Esophagus muscularis mucosa (tissue), 4 donors: ENCODE measurements around the gene TXK. TPM values are rescaled to one million over a fixed set of nuclear protein-coding genes. Genes with fewer than 3 reads are reported as not detected.

Experiments used
- DNase-seq: peaks from one replicate; pipeline ENCODE4 v3.0.0-alpha.2; 2017; ENCODE audit errors: extremely low spot score
- H3K27ac ChIP-seq, 4 donors: fragments of 200-600 bp; sonication (generic); replicated peaks in 1 of 4; 1 replicate in 3 of 4; 2 replicates in 1 of 4; pipeline ENCODE4 v1.5.1; 2016 to 2019; ENCODE audit warnings: mild to moderate bottlenecking in 1 of 4
- H3K27me3 ChIP-seq, 4 donors: fragments of 200-600 bp; sonication (generic); one replicate each; pipeline versions ENCODE4 v1.5.1 to v1.6.0; 2016 to 2019
- H3K36me3 ChIP-seq, 4 donors: fragments of 200-600 bp; sonication (generic); one replicate each; pipeline ENCODE4 v1.5.1; 2016 to 2019
- H3K4me1 ChIP-seq, 4 donors: fragments of 200-600 bp; sonication (generic); one replicate each; pipeline ENCODE4 v1.5.1; 2016 to 2019
- H3K4me3 ChIP-seq, 4 donors: fragments of 200-600 bp; sonication (generic); 1 replicate in 2 of 4; 2 replicates in 2 of 4; pipeline ENCODE4 v1.5.1; 2016 to 2019; ENCODE audit warnings: mild to moderate bottlenecking in 4 of 4, moderate library complexity in 1 of 4
- H3K9me3 ChIP-seq, 4 donors: fragments of 200-600 bp; sonication (generic); 1 replicate in 3 of 4; 2 replicates in 1 of 4; pipeline ENCODE4 v1.5.1; 2016 to 2019
- EP300 ChIP-seq: sonication (generic); formaldehyde crosslinking; IDR thresholded peaks from one replicate; pipeline ENCODE4 v1.6.1; 2017; ENCODE audit warnings: antibody characterized with exemption
- POLR2A ChIP-seq: fragments of 450-650 bp; IDR thresholded peaks from one replicate; pipeline ENCODE4 v1.6.1; 2017; ENCODE audit warnings: antibody characterized with exemption, moderate library complexity, mild to moderate bottlenecking, low read depth
- POLR2AphosphoS5 ChIP-seq, 2 donors: sonication (generic); formaldehyde crosslinking; IDR thresholded peaks; one replicate each; pipeline ENCODE4 v1.6.1; 2017; ENCODE audit warnings: antibody characterized with exemption in 2 of 2
- WGBS: methylation state at CpG from one replicate; pipeline ENCODE4 v1.1.5; 2018; 5-methylcytosine and 5-hydroxymethylcytosine counted together
- intact Hi-C: fragments of 100-400 bp; cut with DNase I; formaldehyde crosslinking; loops from one replicate; pipeline ENCODE4 v1.15.1; 2023
- total RNA-seq, 4 donors: library from RNA; depleted of rRNA; stranded (reverse); fragments of >200 nt; gene quantifications; one replicate each; pipeline versions ENCODE4 v1.1.0 to v1.2.1, GENCODE V29; 2016
- TF ChIP-seq, protein P1 (sequence below), 3 experiments: fragments of 200-600 bp in 2 of 3; fragments of 450-650 bp in 1 of 3; sonication (generic) in 2 of 3; IDR thresholded peaks; one replicate each; pipeline ENCODE4 v1.5.1; 2017 to 2019; ENCODE audit warnings: antibody characterized with exemption in 3 of 3, mild to moderate bottlenecking in 2 of 3, moderate library complexity in 1 of 3

Gene TXK
- total RNA-seq, 4 donors from 2014 or later, result 0.92 to 2.1 (median 1.1) TPM

DNA sequence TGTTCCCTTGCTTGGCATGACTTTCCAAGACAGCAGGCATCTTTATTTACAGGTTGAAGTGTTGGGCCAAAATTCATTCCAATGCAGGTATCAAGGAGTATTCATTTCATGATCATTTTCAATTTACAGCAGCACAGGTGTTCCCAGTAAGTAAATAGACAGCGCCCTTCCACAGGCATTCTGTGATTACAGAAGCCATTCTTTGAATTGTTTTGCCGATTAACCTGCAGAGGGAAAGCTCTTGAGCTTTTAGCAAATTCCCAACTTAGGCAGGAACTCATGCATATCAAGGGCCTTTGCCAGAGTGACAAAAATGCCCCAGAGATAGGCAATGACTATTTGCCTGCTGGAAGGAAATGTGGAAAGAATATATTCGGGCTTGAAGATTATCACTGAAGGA is 6.8 kb downstream of the TXK start:
- H3K4me3 ChIP-seq, result no peak overlapping the region
- peaks cover 12 to 16% (median 13%) of the 10 kb centered on the region in 4 donors for H3K4me1 ChIP-seq
- H3K27me3 ChIP-seq, result peaks cover 0 to 7% (median 0%) of the 10 kb centered on the region in 4 donors
- H3K36me3 ChIP-seq, result no peaks in the 10 kb centered on the region
- H3K9me3 ChIP-seq, result no peaks in the 10 kb centered on the region
- intact Hi-C loops, result no loop called here
- 51% methylated on average over 3 of the region's 3 CpGs for WGBS
- no peak for TF ChIP-seq POLR2A
- TF ChIP-seq, protein P1, sequence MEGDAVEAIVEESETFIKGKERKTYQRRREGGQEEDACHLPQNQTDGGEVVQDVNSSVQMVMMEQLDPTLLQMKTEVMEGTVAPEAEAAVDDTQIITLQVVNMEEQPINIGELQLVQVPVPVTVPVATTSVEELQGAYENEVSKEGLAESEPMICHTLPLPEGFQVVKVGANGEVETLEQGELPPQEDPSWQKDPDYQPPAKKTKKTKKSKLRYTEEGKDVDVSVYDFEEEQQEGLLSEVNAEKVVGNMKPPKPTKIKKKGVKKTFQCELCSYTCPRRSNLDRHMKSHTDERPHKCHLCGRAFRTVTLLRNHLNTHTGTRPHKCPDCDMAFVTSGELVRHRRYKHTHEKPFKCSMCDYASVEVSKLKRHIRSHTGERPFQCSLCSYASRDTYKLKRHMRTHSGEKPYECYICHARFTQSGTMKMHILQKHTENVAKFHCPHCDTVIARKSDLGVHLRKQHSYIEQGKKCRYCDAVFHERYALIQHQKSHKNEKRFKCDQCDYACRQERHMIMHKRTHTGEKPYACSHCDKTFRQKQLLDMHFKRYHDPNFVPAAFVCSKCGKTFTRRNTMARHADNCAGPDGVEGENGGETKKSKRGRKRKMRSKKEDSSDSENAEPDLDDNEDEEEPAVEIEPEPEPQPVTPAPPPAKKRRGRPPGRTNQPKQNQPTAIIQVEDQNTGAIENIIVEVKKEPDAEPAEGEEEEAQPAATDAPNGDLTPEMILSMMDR (IDR thresholded peaks at IDR 0.05), result no peak
- TF ChIP-seq EP300, result no peak
- no peak for TF ChIP-seq POLR2AphosphoS5 (IDR thresholded peaks at IDR 0.05)
- H3K27ac ChIP-seq, result no peak overlapping the region
- no peak for DNase-seq

DNA sequence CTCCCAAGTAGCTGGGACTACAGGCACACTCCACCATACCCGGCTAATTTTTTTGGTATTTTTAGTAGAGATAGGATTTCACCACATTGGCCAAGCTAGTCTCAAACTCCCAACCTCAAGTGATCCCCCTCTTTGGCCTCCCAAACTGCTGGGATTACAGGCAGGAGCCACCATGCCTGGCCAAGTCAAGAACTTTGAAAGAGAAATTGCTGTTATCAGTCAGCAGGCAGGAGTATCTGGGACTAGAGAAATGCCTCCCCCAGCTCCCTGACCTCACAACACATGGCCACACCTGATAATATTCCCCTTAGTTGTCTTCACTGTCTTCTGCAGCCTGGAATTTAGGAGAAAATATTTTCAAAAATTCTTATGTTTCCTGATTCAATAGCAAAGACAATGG is 7.4 kb downstream of the TXK start:
- Histone ChIP-seq H3K27ac (no peak overlapping the region), H3K36me3 (no peaks in the 10 kb centered on the region), H3K27me3 (peaks cover 0 to 7% (median 0%) of the 10 kb centered on the region in 4 donors), H3K4me3 (no peak overlapping the region), H3K4me1 (peaks cover 12 to 16% (median 13%) of the 10 kb centered on the region in 4 donors), H3K9me3 (no peaks in the 10 kb centered on the region)
- intact Hi-C loops, result no loop called here
- TF ChIP-seq, protein P1 (IDR thresholded peaks at IDR 0.05), result no peak
- no peak for TF ChIP-seq EP300
- no peak for DNase-seq
- 80% methylated on average over 1 of the region's 1 CpG for WGBS

DNA sequence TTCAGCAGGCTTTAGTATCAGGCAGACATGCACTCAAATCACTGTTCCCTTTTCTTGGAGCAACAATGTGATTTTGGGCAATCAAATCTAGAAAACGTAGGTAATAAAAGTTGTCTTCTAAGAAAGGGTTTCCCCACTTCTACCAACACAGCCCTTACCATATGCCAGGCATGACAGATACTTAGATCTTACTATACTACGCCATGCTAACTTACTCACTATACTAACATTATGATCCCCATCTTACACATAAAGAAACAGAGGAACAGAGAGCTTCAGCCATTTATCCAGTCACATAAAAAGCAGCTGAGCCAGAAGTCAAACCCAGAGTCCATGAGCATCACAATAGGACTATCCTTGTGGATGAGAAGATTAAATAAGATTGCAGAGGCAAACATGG is 9.2 kb downstream of the TXK start:
- no peaks in the 10 kb centered on the region for H3K9me3 ChIP-seq
- H3K4me1 ChIP-seq, result peaks cover 12 to 15% (median 13%) of the 10 kb centered on the region in 4 donors
- H3K36me3 ChIP-seq, result no peaks in the 10 kb centered on the region
- no peak overlapping the region for H3K4me3 ChIP-seq
- TF ChIP-seq POLR2AphosphoS5 (IDR thresholded peaks at IDR 0.05) (no peak), POLR2A (no peak), EP300 (no peak)
- TF ChIP-seq, protein P1 (IDR thresholded peaks at IDR 0.05), result no peak
- peaks cover 0 to 7% (median 0%) of the 10 kb centered on the region in 4 donors for H3K27me3 ChIP-seq
- intact Hi-C loops, result no loop called here
- H3K27ac ChIP-seq, result no peak overlapping the region
- no peak for DNase-seq
- 83% methylated on average over 2 of the region's 2 CpGs for WGBS

DNA sequence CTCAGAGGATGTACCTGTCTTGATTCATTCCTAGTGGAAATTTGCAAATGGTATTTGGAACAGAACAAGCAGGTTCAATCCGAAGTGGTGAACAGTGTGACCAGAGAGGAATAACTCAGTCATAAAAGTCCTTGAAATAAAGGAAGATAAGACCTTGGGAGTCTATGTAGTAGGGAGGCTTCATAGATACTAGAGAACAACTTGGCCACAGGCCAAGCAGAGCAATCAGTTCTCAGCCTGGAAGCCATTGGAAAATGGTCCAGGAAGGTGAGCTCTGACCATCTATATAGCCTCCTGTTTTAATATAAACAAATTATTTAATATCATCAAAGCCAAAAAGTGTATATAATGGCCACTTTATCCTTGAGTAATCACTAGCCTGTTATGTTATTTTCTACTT is 11.3 kb downstream of the TXK start:
- H3K27ac ChIP-seq, result no peak overlapping the region
- intact Hi-C loops, result no loop called here
- H3K9me3 ChIP-seq, result no peaks in the 10 kb centered on the region
- H3K27me3 ChIP-seq, result peaks cover 0 to 7% (median 0%) of the 10 kb centered on the region in 4 donors
- peaks cover 4 to 5% (median 4%) of the 10 kb centered on the region in 4 donors for H3K4me1 ChIP-seq
- 84% methylated on average over 1 of the region's 1 CpG for WGBS
- no peak overlapping the region for H3K4me3 ChIP-seq
- no peak for DNase-seq
- no peaks in the 10 kb centered on the region for H3K36me3 ChIP-seq
- TF ChIP-seq, protein P1 (IDR thresholded peaks at IDR 0.05), result no peak
- no peak for TF ChIP-seq POLR2A
- no peak for TF ChIP-seq EP300
- no peak for TF ChIP-seq POLR2AphosphoS5 (IDR thresholded peaks at IDR 0.05)

DNA sequence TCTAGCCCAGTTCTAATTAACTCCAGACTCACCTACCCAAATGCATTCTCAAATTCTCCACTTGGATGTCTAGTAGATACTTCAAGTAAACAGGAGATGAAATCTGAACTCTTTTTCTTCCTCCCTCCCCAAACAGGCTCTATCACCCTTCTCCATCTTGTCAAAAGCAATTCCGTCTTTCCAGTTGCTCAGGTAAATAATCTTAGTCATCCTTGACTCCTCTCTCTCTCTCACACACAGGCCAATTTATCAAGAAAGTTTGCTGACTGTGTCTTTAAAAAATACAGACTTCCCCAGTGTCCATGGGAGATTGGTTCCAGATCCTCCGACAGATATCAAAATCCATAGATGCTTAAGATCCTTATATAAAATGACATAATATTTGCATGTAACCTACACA is 12.9 kb downstream of the TXK start:
- intact Hi-C loops, result no loop called here
- Histone ChIP-seq H3K4me1 (no peaks in the 10 kb centered on the region), H3K4me3 (no peak overlapping the region), H3K27me3 (peaks cover 0 to 7% (median 0%) of the 10 kb centered on the region in 4 donors), H3K27ac (no peak overlapping the region), H3K9me3 (no peaks in the 10 kb centered on the region), H3K36me3 (no peaks in the 10 kb centered on the region)
- WGBS, result 73% methylated on average over 2 of the region's 2 CpGs
- TF ChIP-seq POLR2A (no peak), POLR2AphosphoS5 (IDR thresholded peaks at IDR 0.05) (no peak), EP300 (no peak)
- TF ChIP-seq, protein P1 (IDR thresholded peaks at IDR 0.05), result no peak
- no peak for DNase-seq
